ENCODE data around the gene FANCC.
A peak's percentile ranks its signal among the peaks of the same experiment; 100 is the strongest.

The FANCC gene

DNA sequence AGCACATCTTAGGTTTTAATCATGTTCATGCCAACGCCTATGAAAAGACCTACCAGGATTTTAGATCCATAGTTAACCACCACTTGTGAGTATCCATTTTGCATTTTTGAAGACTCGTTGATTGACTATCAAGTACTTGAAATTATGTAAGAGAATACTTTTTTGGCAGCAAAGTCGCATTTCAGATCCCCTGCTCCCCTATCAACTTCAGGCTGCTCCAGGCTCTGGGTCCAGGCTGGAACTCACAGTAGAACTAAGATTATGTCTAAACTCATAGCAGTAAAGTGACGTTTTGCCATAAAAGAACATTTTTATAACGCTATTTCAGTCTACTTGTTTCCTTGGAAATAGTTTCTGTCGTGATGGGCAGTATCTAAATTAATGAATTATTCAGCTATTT lies 267.7 kb downstream of the FANCC start:
- peak overlapping the region; percentile 49 for H3K9ac ChIP-seq (ENCODE audit: low read length)
- peak overlapping the region in 1 of 2 donors; percentile 73 for H3K4me3 ChIP-seq (ENCODE audit: low read depth in 1 of 2, low read length in 2 of 2)
- no peaks in the 10 kb centered on the region for H3K27me3 ChIP-seq (ENCODE audit: control insufficient read depth in 1 of 2, insufficient read depth in 2 of 2, low read length in 2 of 2)
- peak overlapping the region; percentile 73 for H3K27ac ChIP-seq (ENCODE audit: low read depth, low read length)
- no peaks in the 10 kb centered on the region for H3K36me3 ChIP-seq (ENCODE audit: insufficient read depth, low read length)
- no peaks in the 10 kb centered on the region for H3K9me3 ChIP-seq (ENCODE audit: low read length)
- peaks cover 51% of the 10 kb centered on the region for H3K4me1 ChIP-seq (ENCODE audit: insufficient read depth, low read length)
